GM18907 (cell line): ENCODE measurements around the gene TIMD4.
"Not testable (repeated sequence)": the region's sequence is repeated elsewhere in the genome, so short reads cannot be mapped to it uniquely, and the experiment has no call there.

ENCODE experiments used
- ATAC-seq: cut with Tn5 transposase; IDR thresholded peaks from one replicate; pipeline ENCODE4 v1.9.1; 2021; ENCODE audit warnings: mild to moderate bottlenecking, moderate library complexity; ENCODE audit not compliant: unreplicated experiment

TIMD4 gene

DNA sequence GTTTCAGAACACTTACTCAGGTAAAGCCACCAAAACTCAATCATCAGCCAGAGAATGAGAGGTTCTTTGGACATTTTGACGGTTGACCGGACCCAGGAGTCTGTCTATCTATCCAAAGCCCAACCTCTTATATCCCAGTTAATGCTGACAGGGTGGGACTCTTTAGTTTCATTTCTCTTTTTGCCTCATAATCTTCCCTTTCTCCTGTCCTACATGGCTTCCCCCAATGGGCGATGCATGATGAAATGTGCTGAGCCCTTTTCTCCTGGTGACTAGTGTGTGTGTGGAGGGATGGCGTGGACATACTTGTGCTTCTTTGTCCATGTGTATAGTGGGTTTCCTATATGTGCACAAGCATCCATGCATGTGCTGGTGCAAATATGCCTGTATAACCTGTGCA lies at the start of gene TIMD4:
Gene TIMD4 (minus strand): TSS at position 102 of the 400 bp plus-strand sequence. CDS start 28 bp downstream, at position 74.
- no peak for ATAC-seq

- no peak for ATAC-seq
These were observed 43.2 kb upstream of the TIMD4 start for GRCh38 chr5:157006262-157006661.

- peak; percentile 85 for ATAC-seq
These were observed 42.0 kb upstream of the TIMD4 start for GRCh38 chr5:157004893-157005551.

DNA sequence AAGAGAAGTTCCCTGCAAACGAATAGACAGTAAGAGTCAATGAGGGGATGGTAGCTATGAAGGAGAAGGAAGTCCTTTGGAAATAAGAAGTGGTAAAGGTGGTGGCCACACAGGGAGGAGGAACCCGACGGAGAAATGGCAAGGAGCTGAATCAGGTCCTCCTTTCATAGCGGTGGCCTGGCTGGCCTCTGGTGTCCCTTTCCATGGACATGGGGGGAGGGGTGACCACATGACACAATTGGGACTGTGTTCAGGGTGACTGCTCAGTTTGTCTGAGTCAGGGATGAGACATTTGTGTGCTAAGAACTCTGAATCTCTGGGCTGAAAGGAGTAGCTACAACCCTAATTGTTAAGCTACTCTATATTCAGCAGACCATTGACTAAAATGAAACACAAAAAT lies 28.7 kb upstream of the TIMD4 start:
- no peak for ATAC-seq

DNA sequence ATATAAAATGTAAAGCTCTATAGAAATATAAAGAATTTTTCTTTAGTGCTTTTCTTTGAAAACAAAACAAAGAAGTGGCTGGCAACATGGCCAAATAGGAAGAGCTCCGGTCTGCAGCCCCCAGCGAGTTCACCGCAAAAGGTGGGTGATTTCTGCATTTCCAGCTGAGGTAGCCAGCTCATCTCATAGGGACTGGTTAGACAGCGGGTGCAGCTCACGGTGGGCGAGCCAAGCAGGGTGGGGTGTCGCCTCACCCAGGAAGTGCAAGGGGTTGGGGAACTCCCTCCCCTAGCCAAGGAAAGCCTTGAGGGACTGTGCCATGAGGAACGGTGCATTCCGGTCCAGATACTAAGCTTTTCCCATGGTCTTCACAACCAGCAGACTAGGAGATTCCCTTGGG lies 21.0 kb upstream of the TIMD4 start:
- no peak for ATAC-seq

DNA sequence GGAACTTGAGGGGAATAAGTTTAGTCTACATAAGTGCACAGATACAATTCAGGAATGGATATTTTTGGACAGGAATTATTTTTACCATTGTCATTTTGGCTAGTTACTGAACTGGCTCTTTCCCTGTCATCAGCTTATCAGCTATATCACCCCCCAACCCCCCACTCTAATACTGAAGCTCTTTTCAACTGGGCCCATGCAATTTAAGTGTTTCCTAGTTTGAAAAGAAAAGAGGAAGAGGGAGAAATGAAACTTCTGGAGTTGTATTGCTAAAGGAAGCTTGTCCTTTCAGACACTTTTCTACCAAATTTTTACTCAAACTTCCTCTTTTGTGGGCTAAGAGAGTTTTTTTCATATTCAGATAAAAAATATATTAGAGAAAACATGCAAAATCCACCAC lies 18.5 kb upstream of the TIMD4 start:
- no peak for ATAC-seq

- ATAC-seq: no peak
These were observed 11.3 kb upstream of the TIMD4 start for GRCh38 chr5:156974328-156974727.

DNA sequence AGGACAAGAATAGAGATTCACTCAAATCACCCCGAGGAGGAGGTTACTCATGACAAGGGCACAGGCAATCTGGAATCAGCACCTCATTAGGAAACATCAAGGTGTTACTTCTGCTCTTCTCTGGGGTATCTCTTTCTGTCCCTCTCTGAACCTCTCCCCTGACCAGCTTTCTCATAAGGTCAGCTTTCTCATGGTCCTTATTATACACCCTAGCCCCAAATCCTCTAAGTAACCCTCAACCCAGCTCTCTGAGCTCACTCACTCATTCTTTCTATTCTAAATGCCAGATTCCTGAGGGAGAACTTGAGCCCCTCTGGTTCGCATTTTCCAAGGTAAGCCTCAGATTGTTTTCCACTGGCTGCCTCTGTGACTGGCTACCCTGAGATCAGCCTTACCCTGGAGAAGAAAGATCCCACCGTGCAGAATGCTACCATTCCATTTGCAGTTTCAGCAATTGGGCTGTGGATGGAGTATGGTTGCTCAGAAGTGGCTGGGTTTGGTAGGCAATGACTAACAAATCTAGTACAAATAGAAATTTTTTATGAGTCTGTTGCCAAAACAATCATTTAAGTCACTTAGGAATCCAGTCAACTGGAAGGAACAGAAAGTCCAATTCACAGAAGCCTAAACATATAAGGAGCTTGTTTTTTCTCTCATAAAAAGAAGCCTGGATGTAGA lies 9.0 kb upstream of the TIMD4 start:
- ATAC-seq: no peak

DNA sequence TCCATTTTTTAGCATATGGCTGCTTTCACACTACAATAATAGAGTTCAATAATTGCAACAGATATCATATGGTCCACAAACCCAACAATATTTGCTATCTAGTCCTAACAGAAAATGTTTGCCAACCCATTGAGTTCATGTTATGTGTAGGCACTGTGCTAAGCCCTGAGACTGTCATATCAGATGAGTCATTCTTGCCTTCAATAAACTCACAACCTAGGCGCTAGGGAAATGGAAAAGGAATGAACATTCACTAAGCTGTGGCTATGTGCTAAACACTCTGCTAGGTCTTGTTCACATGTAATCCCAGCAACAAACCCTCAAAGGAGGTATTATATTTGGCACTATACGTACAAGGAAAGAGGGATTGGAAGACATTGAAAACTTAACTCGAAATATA lies 8.4 kb upstream of the TIMD4 start:
- ATAC-seq: no peak

GRCh38 chr5:156967386-156967785 lies 4.4 kb upstream of the TIMD4 start:
- ATAC-seq: not testable (repeated sequence)

DNA sequence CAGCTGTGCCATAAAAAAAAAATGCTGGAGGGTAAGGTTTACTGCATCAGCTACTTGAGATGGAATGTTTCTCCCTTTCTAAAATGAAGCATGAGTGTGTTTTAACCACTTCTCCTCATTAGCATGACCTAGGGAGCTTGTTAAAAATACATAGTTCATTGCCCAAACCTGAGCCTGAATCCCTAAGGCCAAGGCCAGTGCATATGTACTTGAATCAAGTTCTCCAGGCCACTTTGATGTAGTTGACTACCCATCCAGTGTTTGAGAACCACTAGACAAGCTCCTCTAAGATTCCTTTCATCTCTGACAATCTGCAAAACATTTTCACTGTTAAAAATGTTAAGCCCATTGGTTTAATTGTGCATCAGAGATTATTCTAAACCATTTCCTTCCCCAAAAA lies 6.7 kb downstream of the TIMD4 start:
- no peak for ATAC-seq

GRCh38 chr5:156951359-156951758 lies 11.7 kb downstream of the TIMD4 start:
- no peak for ATAC-seq

DNA sequence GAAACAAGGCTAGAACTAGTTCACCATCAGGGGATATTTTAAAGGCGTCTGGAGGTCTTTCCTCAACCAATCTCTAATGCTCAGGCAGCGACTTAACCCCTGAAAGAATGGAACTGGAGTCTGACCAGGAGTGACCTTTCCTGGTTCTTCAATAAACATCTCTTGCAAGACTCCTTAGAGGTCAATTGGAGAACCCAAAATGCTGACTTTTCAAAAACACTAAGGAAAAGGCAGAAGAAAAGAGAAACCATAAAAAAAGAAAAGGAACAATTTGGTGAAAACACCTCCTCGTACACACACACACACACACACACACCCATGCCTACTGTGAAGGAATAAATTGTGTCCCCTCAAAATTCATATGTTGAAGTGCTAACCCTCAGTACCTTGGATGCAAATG lies 12.3 kb downstream of the TIMD4 start:
- ATAC-seq: no peak

DNA sequence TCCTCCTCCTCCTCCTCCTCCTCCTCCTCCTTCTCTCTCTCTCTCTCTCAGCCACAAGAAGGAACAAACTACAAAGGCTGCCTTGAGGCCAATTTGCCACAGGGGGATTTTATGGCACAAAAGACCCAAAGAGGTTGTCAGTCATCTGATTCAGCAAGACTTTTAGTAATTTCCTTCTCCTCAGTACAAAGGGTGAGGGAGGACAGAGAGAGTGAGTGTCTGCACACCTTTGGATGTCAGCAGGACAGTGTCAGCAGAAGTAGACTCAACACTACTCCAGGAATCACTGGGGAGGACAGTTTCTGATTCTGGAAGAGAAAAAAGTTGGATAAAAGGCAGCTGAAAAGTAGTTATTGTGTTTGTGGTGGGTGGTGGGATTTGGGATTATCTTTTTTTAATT lies 13.6 kb downstream of the TIMD4 start:
- no peak for ATAC-seq

DNA sequence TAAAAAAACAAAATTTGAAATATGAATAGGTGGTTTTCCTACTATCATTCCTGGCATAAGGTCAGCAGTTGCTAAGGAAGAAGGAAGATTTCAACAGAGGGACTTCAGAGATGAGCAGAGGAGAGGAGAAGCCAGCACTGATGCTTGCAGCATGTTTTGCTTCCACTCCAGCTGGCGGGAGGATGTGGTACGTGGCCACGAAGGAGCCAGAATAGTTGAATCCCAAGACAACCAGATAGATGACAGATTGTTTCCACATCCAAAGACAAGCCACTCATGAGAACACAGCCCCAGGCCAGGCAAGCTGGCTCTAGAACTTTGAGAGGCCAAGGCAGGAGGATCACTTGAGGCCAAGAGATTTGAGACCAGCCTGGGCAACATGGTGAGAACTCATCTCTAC lies 15.1 kb downstream of the TIMD4 start:
- no peak for ATAC-seq

- peak; percentile 97 for ATAC-seq
These were observed 21.0 kb downstream of the TIMD4 start for GRCh38 chr5:156942064-156942463.

GRCh38 chr5:156940462-156940861 lies 22.6 kb downstream of the TIMD4 start:
- not testable (repeated sequence) for ATAC-seq

- peak; percentile 40 for ATAC-seq
These were observed 26.1 kb downstream of the TIMD4 start for GRCh38 chr5:156936972-156937371.

DNA sequence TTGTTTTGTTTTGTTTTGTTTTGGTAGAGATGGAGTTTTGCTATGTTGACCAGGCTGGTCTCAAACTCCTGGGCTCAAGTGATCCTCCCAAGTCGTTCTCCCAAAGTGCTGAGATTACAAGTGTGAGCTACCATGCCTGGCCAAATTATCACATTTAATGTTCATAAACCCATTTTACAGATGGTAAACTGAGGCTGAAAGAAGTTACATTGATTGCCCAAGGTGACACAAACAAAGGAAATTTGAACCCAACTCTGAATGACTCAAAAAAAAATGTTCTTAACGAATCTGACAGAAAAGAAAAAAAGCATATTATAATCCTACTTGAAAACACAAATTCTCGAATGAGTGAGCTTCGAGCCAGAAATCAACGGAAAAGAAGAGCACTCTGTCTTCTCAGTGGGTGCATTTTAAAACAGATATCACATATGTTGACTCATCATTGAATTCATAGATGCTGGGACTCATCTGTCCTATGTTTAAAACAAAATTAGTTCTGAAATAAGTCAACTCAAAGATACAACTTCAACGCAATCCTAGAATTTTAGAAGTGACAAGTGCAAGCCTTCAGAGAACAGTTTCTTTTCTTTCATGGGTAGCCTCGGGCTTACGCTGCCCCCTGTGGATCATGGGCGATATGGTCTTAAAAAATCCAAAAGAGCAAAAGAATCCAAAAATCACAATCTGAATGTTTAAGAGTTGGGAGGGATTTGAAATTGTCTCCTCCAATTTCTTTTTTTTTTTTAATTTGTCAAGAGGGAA lies 28.4 kb downstream of the TIMD4 start:
- peak; percentile 40 for ATAC-seq

- ATAC-seq: no peak
These were observed 33.6 kb downstream of the TIMD4 start for GRCh38 chr5:156929366-156929948.

GRCh38 chr5:156927545-156927944 lies 35.5 kb downstream of the TIMD4 start:
- ATAC-seq: no peak

GRCh38 chr5:156925767-156926166 lies 37.3 kb downstream of the TIMD4 start:
- ATAC-seq: not testable (repeated sequence)
